ENCODE data around the gene MFNG.

Gene MFNG

GRCh38 chr22:37481347-37481907, 4.8 kb downstream of the MFNG start:
- no peak for TF ChIP-seq CTCF (conservative IDR thresholded peaks at IDR 0.05; ENCODE audit: control insufficient read depth, insufficient read depth, low read depth, low read length)
- DNase-seq (ENCODE audit: low read depth), result no peak
- H3K4me3 ChIP-seq (ENCODE audit: control insufficient read depth, low read depth, low read length), result no peak overlapping the region

GRCh38 chr22:37480387-37481346, 5.5 kb downstream of the MFNG start:
- no peak for DNase-seq (ENCODE audit: low read depth)
- H3K4me3 ChIP-seq (ENCODE audit: control insufficient read depth, low read depth, low read length), result no peak overlapping the region
- no peak for TF ChIP-seq CTCF (conservative IDR thresholded peaks at IDR 0.05; ENCODE audit: control insufficient read depth, insufficient read depth, low read depth, low read length)

GRCh38 chr22:37479196-37479595, 7.0 kb downstream of the MFNG start:
- DNase-seq (ENCODE audit: low read depth), result no peak
- no peak for TF ChIP-seq CTCF (conservative IDR thresholded peaks at IDR 0.05; ENCODE audit: control insufficient read depth, insufficient read depth, low read depth, low read length)
- no peak overlapping the region for H3K4me3 ChIP-seq (ENCODE audit: control insufficient read depth, low read depth, low read length)

- DNase-seq (ENCODE audit: low read depth), result no peak
- H3K4me3 ChIP-seq (ENCODE audit: control insufficient read depth, low read depth, low read length), result no peak overlapping the region
- TF ChIP-seq CTCF (conservative IDR thresholded peaks at IDR 0.05; ENCODE audit: control insufficient read depth, insufficient read depth, low read depth, low read length), result no peak
Observed at GRCh38 chr22:37476389-37477329, 9.5 kb downstream of the MFNG start.

- TF ChIP-seq CTCF (conservative IDR thresholded peaks at IDR 0.05; ENCODE audit: control insufficient read depth, insufficient read depth, low read depth, low read length), result no peak
- DNase-seq (ENCODE audit: low read depth), result no peak
- no peak overlapping the region for H3K4me3 ChIP-seq (ENCODE audit: control insufficient read depth, low read depth, low read length)
Observed at GRCh38 chr22:37474447-37475090, 11.6 kb downstream of the MFNG start.

GRCh38 chr22:37473437-37473946, 12.7 kb downstream of the MFNG start:
- no peak for TF ChIP-seq CTCF (conservative IDR thresholded peaks at IDR 0.05; ENCODE audit: control insufficient read depth, insufficient read depth, low read depth, low read length)
- H3K4me3 ChIP-seq (ENCODE audit: control insufficient read depth, low read depth, low read length), result no peak overlapping the region
- DNase-seq (ENCODE audit: low read depth), result no peak

Measured in fibroblast of mammary gland (primary cell).